SK-N-SH (cell line): ENCODE results near the gene SMC2.

Experiments
- ELF1 ChIP-seq: IDR thresholded peaks from 2 replicates; pipeline ENCODE4 v1.4.0; 2012
- EP300 ChIP-seq, 2 experiments: IDR thresholded peaks; 2 replicates each; pipeline versions ENCODE4 v1.4.0 to v1.6.1; 2012; ENCODE audit warnings: borderline replicate concordance in 1 of 2, low read depth in 1 of 2, low read length in 1 of 2
- FOXJ3 ChIP-seq: sonication (generic); formaldehyde crosslinking; IDR thresholded peaks from 2 replicates; pipeline ENCODE4 v1.5.1; 2020; ENCODE audit warnings: mild to moderate bottlenecking, missing genetic modification reagents
- POLR2AphosphoS5 ChIP-seq: IDR thresholded peaks from 2 replicates; pipeline ENCODE4 v1.6.1; 2012; ENCODE audit warnings: low read depth, low read length
- RAD21 ChIP-seq: IDR thresholded peaks from 2 replicates; pipeline ENCODE4 v1.6.1; 2012; ENCODE audit warnings: mild to moderate bottlenecking, low read length
- SIN3A ChIP-seq: IDR thresholded peaks from 2 replicates; pipeline ENCODE4 v1.6.1; 2012; ENCODE audit warnings: low read depth, mild to moderate bottlenecking, low read length, moderate library complexity, borderline replicate concordance
- TF ChIP-seq, protein P1 (sequence below): fragments of 200-600 bp; sonication (generic); IDR thresholded peaks from 2 replicates; pipeline ENCODE4 v1.6.1; 2017; ENCODE audit warnings: antibody characterized with exemption, mild to moderate bottlenecking, moderate library complexity

DNA sequence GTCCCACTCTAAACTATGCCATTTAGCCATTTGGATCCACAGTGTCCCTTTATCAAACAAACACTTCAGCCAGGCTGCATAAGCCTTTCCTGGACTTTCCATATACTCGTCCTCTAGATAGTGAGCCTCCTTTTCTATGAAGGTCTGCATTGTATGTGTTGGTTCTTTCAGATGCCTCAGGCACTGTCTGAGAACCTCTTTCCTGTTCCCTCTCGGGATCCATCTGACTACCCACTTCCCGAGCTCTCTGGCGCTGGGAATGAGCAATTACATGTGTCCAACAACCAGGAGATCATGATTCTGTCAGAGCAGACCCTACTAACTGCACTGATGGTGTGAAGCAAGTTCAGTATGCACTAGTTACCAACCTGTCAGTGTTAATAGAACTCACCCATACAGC is 14.2 kb downstream of the SMC2 start:
- TF ChIP-seq POLR2AphosphoS5: no peak
- TF ChIP-seq, protein P1, sequence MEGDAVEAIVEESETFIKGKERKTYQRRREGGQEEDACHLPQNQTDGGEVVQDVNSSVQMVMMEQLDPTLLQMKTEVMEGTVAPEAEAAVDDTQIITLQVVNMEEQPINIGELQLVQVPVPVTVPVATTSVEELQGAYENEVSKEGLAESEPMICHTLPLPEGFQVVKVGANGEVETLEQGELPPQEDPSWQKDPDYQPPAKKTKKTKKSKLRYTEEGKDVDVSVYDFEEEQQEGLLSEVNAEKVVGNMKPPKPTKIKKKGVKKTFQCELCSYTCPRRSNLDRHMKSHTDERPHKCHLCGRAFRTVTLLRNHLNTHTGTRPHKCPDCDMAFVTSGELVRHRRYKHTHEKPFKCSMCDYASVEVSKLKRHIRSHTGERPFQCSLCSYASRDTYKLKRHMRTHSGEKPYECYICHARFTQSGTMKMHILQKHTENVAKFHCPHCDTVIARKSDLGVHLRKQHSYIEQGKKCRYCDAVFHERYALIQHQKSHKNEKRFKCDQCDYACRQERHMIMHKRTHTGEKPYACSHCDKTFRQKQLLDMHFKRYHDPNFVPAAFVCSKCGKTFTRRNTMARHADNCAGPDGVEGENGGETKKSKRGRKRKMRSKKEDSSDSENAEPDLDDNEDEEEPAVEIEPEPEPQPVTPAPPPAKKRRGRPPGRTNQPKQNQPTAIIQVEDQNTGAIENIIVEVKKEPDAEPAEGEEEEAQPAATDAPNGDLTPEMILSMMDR: no peak
- no peak for TF ChIP-seq EP300 (IDR thresholded peaks at IDR 0.05; ENCODE audit: borderline replicate concordance in 1 of 2, low read depth in 1 of 2, low read length in 1 of 2)
- TF ChIP-seq SIN3A: no peak
- TF ChIP-seq FOXJ3 (CRISPR knock-in tag): no peak
- no peak for TF ChIP-seq RAD21
- TF ChIP-seq ELF1: no peak
